Ishikawa (cell line): ENCODE data around the gene ARL10.

Experiments used
- CEBPB ChIP-seq: IDR thresholded peaks from 2 replicates; pipeline ENCODE4 v1.6.1; 2012
- CREB1 ChIP-seq: IDR thresholded peaks from 2 replicates; pipeline ENCODE4 v1.6.1; 2012; ENCODE audit warnings: low read depth
- EGR1 ChIP-seq: IDR thresholded peaks from 2 replicates; pipeline ENCODE4 v1.6.1; 2012
- EP300 ChIP-seq: IDR thresholded peaks from 2 replicates; pipeline ENCODE4 v1.6.1; 2012; ENCODE audit warnings: borderline replicate concordance
- FOXM1 ChIP-seq: IDR thresholded peaks from 2 replicates; pipeline ENCODE4 v1.6.1; 2012; ENCODE audit warnings: low read depth, borderline replicate concordance
- MAX ChIP-seq: IDR thresholded peaks from 2 replicates; pipeline ENCODE4 v1.6.1; 2012
- NFIC ChIP-seq: IDR thresholded peaks from 2 replicates; pipeline ENCODE4 v1.6.1; 2012
- RAD21 ChIP-seq: IDR thresholded peaks from 2 replicates; pipeline ENCODE4 v1.6.1; 2012; ENCODE audit warnings: low read depth
- REST ChIP-seq: IDR thresholded peaks from 2 replicates; pipeline ENCODE4 v1.6.1; 2012; ENCODE audit warnings: low read depth, mild to moderate bottlenecking
- TAF1 ChIP-seq: IDR thresholded peaks from 2 replicates; pipeline ENCODE4 v1.6.1; 2012; ENCODE audit warnings: low read depth, mild to moderate bottlenecking
- TCF12 ChIP-seq: IDR thresholded peaks from 2 replicates; pipeline ENCODE4 v1.6.1; 2012; ENCODE audit warnings: low read depth
- TEAD4 ChIP-seq: IDR thresholded peaks from 2 replicates; pipeline ENCODE4 v1.6.1; 2012
- USF1 ChIP-seq: IDR thresholded peaks from 2 replicates; pipeline ENCODE4 v1.6.1; 2012
- YY1 ChIP-seq: IDR thresholded peaks from 2 replicates; pipeline ENCODE4 v1.6.1; 2012; ENCODE audit warnings: low read depth
- ZBTB7A ChIP-seq: IDR thresholded peaks from 2 replicates; pipeline ENCODE4 v1.6.1; 2012; ENCODE audit warnings: low read depth

ARL10 gene

GRCh38 chr5:176416965-176417364, 51.7 kb downstream of the ARL10 start:
- TF ChIP-seq CREB1 = no peak
- TF ChIP-seq ZBTB7A = no peak
- TF ChIP-seq YY1 = no peak
- TF ChIP-seq TEAD4 = no peak
- TF ChIP-seq REST = no peak
- no peak for TF ChIP-seq NFIC
- no peak for TF ChIP-seq FOXM1
- TF ChIP-seq RAD21 = no peak
- TF ChIP-seq EGR1 = no peak
- TF ChIP-seq MAX = no peak
- no peak for TF ChIP-seq USF1
- no peak for TF ChIP-seq CEBPB
- no peak for TF ChIP-seq EP300

GRCh38 chr5:176418251-176418650, 53.0 kb downstream of the ARL10 start:
- TF ChIP-seq TAF1 = no peak
- no peak for TF ChIP-seq ZBTB7A
- TF ChIP-seq NFIC = no peak
- TF ChIP-seq EP300 = no peak
- TF ChIP-seq YY1 = no peak
- no peak for TF ChIP-seq CREB1
- TF ChIP-seq REST = no peak
- TF ChIP-seq FOXM1 = no peak

GRCh38 chr5:176420086-176420485, 54.8 kb downstream of the ARL10 start:
- TF ChIP-seq YY1 = no peak
- TF ChIP-seq TAF1 = no peak
- TF ChIP-seq ZBTB7A = no peak
- no peak for TF ChIP-seq FOXM1
- no peak for TF ChIP-seq CEBPB
- TF ChIP-seq MAX = no peak
- no peak for TF ChIP-seq EP300
- no peak for TF ChIP-seq REST
- TF ChIP-seq USF1 = no peak
- TF ChIP-seq TEAD4 = no peak
- no peak for TF ChIP-seq NFIC
- no peak for TF ChIP-seq TCF12
- TF ChIP-seq CREB1 = no peak
- TF ChIP-seq RAD21 = no peak
- no peak for TF ChIP-seq EGR1

- TF ChIP-seq FOXM1 (no peak), YY1 (no peak)
These were observed 55.8 kb downstream of the ARL10 start for GRCh38 chr5:176420972-176421544.

GRCh38 chr5:176424181-176424580, 58.9 kb downstream of the ARL10 start:
- TF ChIP-seq REST (no peak), ZBTB7A (no peak), USF1 (no peak), MAX (no peak), EP300 (no peak), FOXM1 (no peak), RAD21 (no peak), TCF12 (no peak), CREB1 (no peak), EGR1 (no peak), NFIC (no peak), TEAD4 (no peak), YY1 (no peak), CEBPB (no peak), TAF1 (no peak)
